ENCODE data around the gene COL13A1. TPM values are rescaled to one million over a fixed set of nuclear protein-coding genes. Genes with fewer than 3 reads are reported as not detected.

Gene COL13A1
- total and polyA plus RNA-seq, 11 donors: 1.0 to 4.0 (median 1.7) TPM

DNA sequence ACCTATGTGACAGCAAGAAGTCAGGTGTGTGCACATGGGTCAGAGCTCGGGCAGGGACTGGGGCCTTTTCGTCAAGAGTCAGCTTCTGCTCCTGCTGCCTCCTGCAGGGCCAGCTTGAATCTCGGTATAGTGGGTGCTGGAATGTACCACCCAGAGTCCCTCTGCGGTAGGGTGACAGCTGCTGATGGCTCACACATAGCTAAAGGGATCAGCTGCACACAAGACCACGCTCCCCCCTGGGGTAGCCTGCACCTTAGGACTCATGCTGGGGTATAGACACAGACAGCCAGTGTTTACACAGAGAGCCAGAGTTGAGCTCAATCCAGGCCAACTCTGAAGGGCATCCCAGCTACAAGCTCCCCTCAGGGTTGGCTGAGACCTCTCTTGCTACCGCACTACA is 14.0 kb upstream of the COL13A1 start:
- 88 to 100% (median 92%) methylated on average over 2 to 6 of the region's 6 CpGs for WGBS, 4 donors
- intact Hi-C loops (cut with DNase I): loop anchor here in 2 of 10 donors (5.0 kb wide), 1 partner anchor 125 kb away; no protein-coding TSS in a partner anchor
- DNase-seq: no peak

GRCh38 chr10:69789164-69789576 is 12.5 kb upstream of the COL13A1 start:
- H3K9me3 ChIP-seq: peaks cover 0 to 4% (median 0%) of the 10 kb centered on the region in 12 donors
- intact Hi-C loops (cut with DNase I): loop anchor here in 2 of 10 donors (5.0 kb wide), 1 partner anchor 123 kb away; no protein-coding TSS in a partner anchor
- H3K4me3 ChIP-seq: no peak overlapping the region
- peaks cover 0 to 7% (median 0%) of the 10 kb centered on the region in 9 donors for H3K27me3 ChIP-seq
- ATAC-seq: no peak
- DNase-seq: no peak
- WGBS, 4 donors: 61 to 69% (median 64%) methylated on average over 4 of the region's 4 CpGs
- TF ChIP-seq POLR2A (IDR thresholded peaks at IDR 0.05): no peak
- peak; percentile 17 to 66 (median 53) for TF ChIP-seq CTCF (IDR thresholded peaks at IDR 0.05)
- no peak overlapping the region for H3K27ac ChIP-seq
- H3K36me3 ChIP-seq: no peaks in the 10 kb centered on the region
- H3K4me1 ChIP-seq: no peaks in the 10 kb centered on the region

More for the DNA sequence above, 14.0 kb upstream of the COL13A1 start:
- Histone ChIP-seq H3K27ac (no peak overlapping the region), H3K4me1 (no peaks in the 10 kb centered on the region), H3K9me3 (peaks cover 0 to 4% (median 0%) of the 10 kb centered on the region in 12 donors), H3K36me3 (no peaks in the 10 kb centered on the region), H3K4me3 (no peak overlapping the region), H3K27me3 (peaks cover 0 to 20% (median 0%) of the 10 kb centered on the region in 9 donors)
- TF ChIP-seq CTCF (IDR thresholded peaks at IDR 0.05): no peak
- no peak for TF ChIP-seq POLR2A (IDR thresholded peaks at IDR 0.05)
- ATAC-seq: no peak

- H3K27ac ChIP-seq: no peak overlapping the region
- DNase-seq: no peak
- no peaks in the 10 kb centered on the region for H3K36me3 ChIP-seq
- no peaks in the 10 kb centered on the region for H3K27me3 ChIP-seq
- WGBS, 4 donors: 84 to 99% (median 95%) methylated on average over 5 of the region's 5 CpGs
- H3K4me3 ChIP-seq: no peak overlapping the region
- no peak for ATAC-seq
- H3K9me3 ChIP-seq: peaks cover 0 to 17% (median 7%) of the 10 kb centered on the region in 12 donors
- no peaks in the 10 kb centered on the region for H3K4me1 ChIP-seq
- no peak for TF ChIP-seq POLR2A (IDR thresholded peaks at IDR 0.05)
- no peak for TF ChIP-seq CTCF (IDR thresholded peaks at IDR 0.05)
- intact Hi-C loops (cut with DNase I): loop anchor here in 2 of 10 donors (10.0 kb wide), 3 partner anchors 123 to 147 kb away; no protein-coding TSS in a partner anchor
Measured at GRCh38 chr10:69791812-69792211, 9.9 kb upstream of the COL13A1 start.

- no peak overlapping the region for H3K27ac ChIP-seq
- no peak overlapping the region for H3K4me3 ChIP-seq
- no peak for ATAC-seq
- DNase-seq: no peak
- TF ChIP-seq CTCF (IDR thresholded peaks at IDR 0.05) (no peak), POLR2A (IDR thresholded peaks at IDR 0.05) (no peak)
- intact Hi-C loops (cut with DNase I): loop anchor here in 2 of 10 donors (10.0 kb wide), 3 partner anchors 122 to 148 kb away; no protein-coding TSS in a partner anchor
- no peaks in the 10 kb centered on the region for H3K36me3 ChIP-seq
- WGBS, 4 donors: 47 to 63% (median 54%) methylated on average over 1 of the region's 1 CpG
- no peaks in the 10 kb centered on the region for H3K4me1 ChIP-seq
- peaks cover 0 to 17% (median 7%) of the 10 kb centered on the region in 12 donors for H3K9me3 ChIP-seq
- H3K27me3 ChIP-seq: no peaks in the 10 kb centered on the region
Measured at GRCh38 chr10:69792341-69792740, 9.4 kb upstream of the COL13A1 start.
